Gastrocnemius medialis (tissue), 4 donors: Measurements from ENCODE around the gene SNAPC2. TPM values are rescaled to one million over a fixed set of nuclear protein-coding genes. Genes with fewer than 3 reads are reported as not detected.
"Not testable (repeated sequence)": the region's sequence is repeated elsewhere in the genome, so short reads cannot be mapped to it uniquely, and the experiment has no call there.

Source experiments
- ATAC-seq, 2 donors: fragments of 150-250 bp; one replicate each; pipeline ENCODE4 v1.9.1; 2016
- DNase-seq, 2 donors: peaks; one replicate each; pipeline ENCODE4 v3.0.0-alpha.2; 2019
- H3K27ac ChIP-seq, 4 donors: fragments of 200-600 bp; sonication (generic); 1 replicate in 1 of 4; 2 replicates in 3 of 4; pipeline ENCODE4 v1.5.1; 2016 to 2018; ENCODE audit warnings: mild to moderate bottlenecking in 2 of 4, moderate library complexity in 1 of 4
- H3K27me3 ChIP-seq, 3 donors: fragments of 200-600 bp; sonication (generic) in 2 of 3; 1 replicate in 1 of 3; 2 replicates in 2 of 3; pipeline versions ENCODE4 v1.5.1 to v1.6.0; 2016 to 2019; ENCODE audit warnings: mild to moderate bottlenecking in 1 of 3, moderate library complexity in 1 of 3
- H3K36me3 ChIP-seq, 2 donors: fragments of 200-600 bp; sonication (generic) in 1 of 2; one replicate each; pipeline ENCODE4 v1.5.1; 2017 to 2018
- H3K4me1 ChIP-seq, 2 donors: fragments of 200-600 bp; sonication (generic) in 1 of 2; one replicate each; pipeline ENCODE4 v1.5.1; 2016 to 2017; ENCODE audit warnings: mild to moderate bottlenecking in 2 of 2
- H3K4me3 ChIP-seq, 4 donors: fragments of 200-600 bp; sonication (generic) in 3 of 4; 1 replicate in 1 of 4; 2 replicates in 3 of 4; pipeline ENCODE4 v1.5.1; 2016 to 2019; ENCODE audit warnings: mild to moderate bottlenecking in 2 of 4
- H3K9me3 ChIP-seq, 3 donors: fragments of 200-600 bp; sonication (generic) in 2 of 3; 1 replicate in 1 of 3; 2 replicates in 2 of 3; pipeline ENCODE4 v1.5.1; 2016 to 2019
- POLR2A ChIP-seq, 2 donors: fragments of 450-650 bp; IDR thresholded peaks; one replicate each; pipeline ENCODE4 v1.6.1; 2017; ENCODE audit warnings: antibody characterized with exemption in 2 of 2, mild to moderate bottlenecking in 2 of 2, moderate library complexity in 2 of 2
- in situ Hi-C, 4 donors: fragments of 200-750 bp; cut with MboI; loops; one replicate each; pipeline versions ENCODE4 v1.15.0 to v1.8.0; 2017; ENCODE audit warnings: low sequenced_read_pairs in 4 of 4
- intact Hi-C: fragments of 100-400 bp; cut with DNase I; formaldehyde crosslinking; loops from one replicate; pipeline ENCODE4 v1.15.1; 2023; ENCODE audit warnings: low total_unique reads
- total RNA-seq, 4 donors: library from RNA; depleted of rRNA; stranded (reverse); fragments of >200 nt; gene quantifications; one replicate each; pipeline versions ENCODE4 v1.1.0 to v1.2.3, GENCODE V29; 2016
- TF ChIP-seq, protein P1 (sequence below), 5 experiments: fragments of 450-650 bp in 3 of 5; fragments of 200-600 bp in 2 of 5; sonication (generic) in 2 of 5; IDR thresholded peaks in 4 of 5; conservative IDR thresholded peaks in 1 of 5; 1 replicate in 4 of 5; 2 replicates in 1 of 5; pipeline ENCODE4 v1.5.1; 2016 to 2019; ENCODE audit warnings: antibody characterized with exemption in 5 of 5, mild to moderate bottlenecking in 3 of 5, moderate library complexity in 3 of 5

Gene SNAPC2
- total RNA-seq, 4 donors from 2014 or later = 4.6 to 10.9 (median 7.1) TPM

DNA sequence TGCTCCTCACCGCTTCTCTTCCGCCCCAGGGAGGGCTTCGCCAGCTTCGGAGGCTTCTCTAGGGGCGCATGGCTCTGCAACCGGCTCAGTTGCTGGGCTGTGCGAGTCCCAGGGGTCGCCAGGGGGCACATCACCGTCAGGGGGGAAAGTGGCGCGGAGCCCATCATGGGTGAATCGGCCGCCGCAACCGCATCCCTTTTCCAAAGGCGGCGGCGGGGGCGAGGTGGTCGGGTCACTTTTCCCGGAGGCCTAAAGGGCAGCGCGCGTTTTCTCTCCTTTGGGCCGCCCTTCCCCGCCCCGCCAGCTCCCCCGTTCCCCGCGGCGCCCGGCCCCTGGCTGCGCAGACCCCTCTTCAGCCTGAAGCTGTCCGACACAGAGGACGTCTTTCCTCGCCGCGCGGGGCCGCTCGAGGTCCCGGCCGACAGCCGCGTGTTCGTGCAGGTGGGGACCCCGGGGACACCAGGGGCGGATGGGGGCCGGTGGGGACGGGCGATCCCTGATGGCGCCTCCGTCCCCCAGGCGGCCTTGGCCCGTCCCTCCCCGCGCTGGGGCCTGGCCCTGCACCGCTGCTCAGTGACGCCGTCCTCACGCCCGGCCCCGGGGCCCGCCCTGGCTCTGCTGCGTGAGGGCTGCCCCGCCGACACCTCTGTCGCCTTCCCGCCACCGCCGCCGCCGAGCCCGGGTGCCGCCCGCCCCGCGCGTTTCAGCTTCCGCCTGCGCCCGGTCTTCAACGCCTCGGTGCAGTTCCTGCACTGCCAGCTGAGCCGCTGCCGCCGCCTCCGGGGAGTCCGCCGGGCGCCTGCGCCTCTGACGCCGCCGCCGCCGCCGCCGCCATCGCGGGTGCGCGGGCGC lies 3.8 kb upstream of the SNAPC2 start:
- Histone ChIP-seq H3K9me3 (no peaks in the 10 kb centered on the region), H3K4me3 (peak overlapping the region in 3 of 4 donors; percentile 4 to 42 (median 39)), H3K4me1 (peaks cover 16 to 29% of the 10 kb centered on the region in 2 donors), H3K36me3 (peaks cover 0 to 21% of the 10 kb centered on the region in 2 donors), H3K27me3 (peaks cover 40 to 49% (median 46%) of the 10 kb centered on the region in 3 donors), H3K27ac (peak overlapping the region in 1 of 4 donors; percentile 92)
- TF ChIP-seq, protein P1, sequence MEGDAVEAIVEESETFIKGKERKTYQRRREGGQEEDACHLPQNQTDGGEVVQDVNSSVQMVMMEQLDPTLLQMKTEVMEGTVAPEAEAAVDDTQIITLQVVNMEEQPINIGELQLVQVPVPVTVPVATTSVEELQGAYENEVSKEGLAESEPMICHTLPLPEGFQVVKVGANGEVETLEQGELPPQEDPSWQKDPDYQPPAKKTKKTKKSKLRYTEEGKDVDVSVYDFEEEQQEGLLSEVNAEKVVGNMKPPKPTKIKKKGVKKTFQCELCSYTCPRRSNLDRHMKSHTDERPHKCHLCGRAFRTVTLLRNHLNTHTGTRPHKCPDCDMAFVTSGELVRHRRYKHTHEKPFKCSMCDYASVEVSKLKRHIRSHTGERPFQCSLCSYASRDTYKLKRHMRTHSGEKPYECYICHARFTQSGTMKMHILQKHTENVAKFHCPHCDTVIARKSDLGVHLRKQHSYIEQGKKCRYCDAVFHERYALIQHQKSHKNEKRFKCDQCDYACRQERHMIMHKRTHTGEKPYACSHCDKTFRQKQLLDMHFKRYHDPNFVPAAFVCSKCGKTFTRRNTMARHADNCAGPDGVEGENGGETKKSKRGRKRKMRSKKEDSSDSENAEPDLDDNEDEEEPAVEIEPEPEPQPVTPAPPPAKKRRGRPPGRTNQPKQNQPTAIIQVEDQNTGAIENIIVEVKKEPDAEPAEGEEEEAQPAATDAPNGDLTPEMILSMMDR (IDR thresholded peaks at IDR 0.05 in 4 of 5, conservative IDR thresholded peaks at IDR 0.05 in 1 of 5) = no peak
- TF ChIP-seq POLR2A (IDR thresholded peaks at IDR 0.05) = no peak
- intact Hi-C loops = no loop called here
- no peak for ATAC-seq
- in situ Hi-C loops = no loop called here
- DNase-seq = no peak

DNA sequence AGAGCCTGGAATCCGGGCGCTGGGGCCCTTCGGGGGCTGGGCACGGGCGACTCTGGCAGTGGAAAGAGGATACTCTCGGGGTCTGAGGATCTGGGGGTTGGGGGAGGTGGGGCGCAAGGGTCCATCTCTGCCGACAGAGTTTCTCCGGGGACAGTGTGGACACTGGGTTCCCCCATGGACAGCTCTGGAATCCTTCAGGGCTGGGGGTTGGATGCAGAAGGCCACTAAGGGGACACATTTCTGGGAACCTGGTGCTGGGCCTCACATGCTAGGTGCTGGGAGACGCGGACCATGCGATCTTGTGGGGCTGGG lies 3.2 kb upstream of the SNAPC2 start:
- H3K27ac ChIP-seq = peak overlapping the region in 2 of 4 donors; percentile 43 to 92

DNA sequence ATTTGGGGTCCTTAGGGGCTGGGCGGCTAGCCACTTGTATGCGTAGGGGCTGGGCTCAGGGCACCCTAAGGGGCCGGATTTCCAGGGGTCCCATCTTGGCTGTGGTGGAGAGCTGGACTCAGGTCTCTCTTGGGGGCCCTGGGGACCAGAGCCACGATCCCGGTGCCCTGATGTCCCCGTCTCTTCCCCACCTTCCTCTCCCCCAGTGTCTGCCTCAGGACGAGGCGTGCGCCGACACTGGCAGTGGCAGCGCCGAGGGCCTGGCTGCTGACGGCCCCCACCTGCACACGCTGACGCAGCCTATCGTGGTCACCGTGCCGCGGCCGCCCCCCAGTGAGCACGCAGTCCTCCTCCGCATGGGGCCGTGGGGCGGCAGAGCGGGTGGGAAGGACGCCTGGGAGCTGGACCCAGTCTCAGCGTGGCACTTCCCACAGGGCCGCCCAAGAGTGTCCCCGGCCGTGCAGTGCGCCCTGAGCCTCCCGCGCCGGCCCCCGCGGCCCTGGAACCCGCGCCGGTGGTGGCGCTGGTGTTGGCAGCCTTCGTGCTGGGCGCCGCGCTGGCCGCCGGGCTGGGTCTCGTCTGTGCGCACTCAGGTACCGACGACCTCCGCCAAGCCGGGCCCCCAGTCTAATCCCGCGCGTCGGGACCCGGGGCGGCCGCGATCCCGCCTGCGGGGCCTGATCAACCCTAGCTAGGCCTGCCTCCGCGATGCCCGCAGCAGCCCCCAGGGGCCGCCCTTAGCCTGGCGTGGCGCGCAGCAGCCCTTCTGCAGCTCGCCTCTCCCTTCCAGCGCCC lies 2.7 kb upstream of the SNAPC2 start:
- no peaks in the 10 kb centered on the region for H3K9me3 ChIP-seq
- in situ Hi-C loops (no loop called here), intact Hi-C loops (no loop called here)
- DNase-seq (no peak), ATAC-seq (no peak)
- peak overlapping the region in 3 of 4 donors; percentile 35 to 42 (median 39) for H3K4me3 ChIP-seq
- TF ChIP-seq, protein P1 (IDR thresholded peaks at IDR 0.05 in 4 of 5, conservative IDR thresholded peaks at IDR 0.05 in 1 of 5) = peak in 4 of 5 experiments; percentile 19 to 52 (median 36)
- no peak for TF ChIP-seq POLR2A (IDR thresholded peaks at IDR 0.05)
- H3K27ac ChIP-seq = peak overlapping the region in 2 of 4 donors; percentile 43 to 92
- H3K36me3 ChIP-seq = peaks cover 0 to 13% of the 10 kb centered on the region in 2 donors
- peaks cover 40 to 49% (median 46%) of the 10 kb centered on the region in 3 donors for H3K27me3 ChIP-seq
- H3K4me1 ChIP-seq = peaks cover 21 to 38% of the 10 kb centered on the region in 2 donors

More for the DNA sequence above, 3.2 kb upstream of the SNAPC2 start:
- in situ Hi-C loops (no loop called here), intact Hi-C loops (no loop called here)
- TF ChIP-seq, protein P1 (IDR thresholded peaks at IDR 0.05 in 4 of 5, conservative IDR thresholded peaks at IDR 0.05 in 1 of 5) = no peak
- TF ChIP-seq POLR2A (IDR thresholded peaks at IDR 0.05) = no peak
- Histone ChIP-seq H3K4me1 (peaks cover 21 to 35% of the 10 kb centered on the region in 2 donors), H3K36me3 (peaks cover 0 to 15% of the 10 kb centered on the region in 2 donors), H3K4me3 (peak overlapping the region in 2 of 4 donors; percentile 39 to 42), H3K27me3 (peaks cover 40 to 49% (median 46%) of the 10 kb centered on the region in 3 donors), H3K9me3 (no peaks in the 10 kb centered on the region)
- no peak for DNase-seq
- ATAC-seq = no peak

DNA sequence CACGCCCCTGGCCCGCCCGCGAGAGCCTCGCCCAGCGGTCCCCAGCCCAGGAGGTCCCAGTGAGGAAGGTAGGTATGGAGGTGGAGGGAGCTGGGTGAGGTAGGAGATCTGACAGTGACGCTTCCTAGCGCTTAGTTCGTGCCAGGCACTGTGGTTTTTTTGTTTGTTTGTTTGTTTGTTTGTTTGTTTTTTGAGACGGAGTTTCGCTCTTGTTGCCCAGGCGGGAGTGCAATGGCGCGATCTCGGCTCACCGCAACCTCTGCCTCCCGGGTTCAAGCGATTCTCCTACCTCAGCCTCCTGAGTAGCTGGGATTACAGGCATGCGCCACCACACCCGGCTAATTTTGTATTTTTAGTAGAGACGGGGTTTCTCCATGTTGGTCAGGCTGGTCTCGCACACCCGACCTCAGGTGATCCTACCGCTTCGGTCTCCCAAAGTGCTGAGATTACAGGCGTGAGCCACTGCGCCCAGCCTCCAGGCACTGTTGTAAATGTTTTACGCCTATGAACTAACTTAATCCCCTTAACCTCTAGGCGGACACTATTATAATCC lies 2.0 kb upstream of the SNAPC2 start:
- Histone ChIP-seq H3K4me3 (peak overlapping the region in 3 of 4 donors; percentile 35 to 42 (median 39)), H3K36me3 (peaks cover 0 to 13% of the 10 kb centered on the region in 2 donors), H3K27ac (peak overlapping the region in 2 of 4 donors; percentile 43 to 92), H3K4me1 (peaks cover 21 to 38% of the 10 kb centered on the region in 2 donors), H3K27me3 (peaks cover 40 to 49% (median 46%) of the 10 kb centered on the region in 3 donors)
- ATAC-seq, H3K9me3 ChIP-seq, in situ Hi-C loops, DNase-seq, intact Hi-C loops: not testable (repeated sequence)
- TF ChIP-seq, protein P1 (IDR thresholded peaks at IDR 0.05 in 4 of 5, conservative IDR thresholded peaks at IDR 0.05 in 1 of 5) = peak in 1 of 5 experiments; percentile 1
